Ureter (tissue), 1 donor: ENCODE results near the gene BRD4. TPM values are rescaled to one million over a fixed set of nuclear protein-coding genes. Genes with fewer than 3 reads are reported as not detected.
A peak's percentile ranks its signal among the peaks of the same experiment; 100 is the strongest.
"Not testable (repeated sequence)": the region's sequence is repeated elsewhere in the genome, so short reads cannot be mapped to it uniquely, and the experiment has no call there.

ENCODE experiments used
- DNase-seq: peaks from one replicate; pipeline ENCODE4 v3.0.0-alpha.2; 2020; ENCODE audit warnings: low spot score
- total RNA-seq: library from RNA; stranded (reverse); gene quantifications from one replicate; pipeline ENCODE4 v1.2.4, GENCODE V29; 2023
- donor health status: DM: yes; HTN: yes; CAD: no.

Gene BRD4
- 134 TPM for total RNA-seq

GRCh38 chr19:15332311-15332996 lies at the start of gene BRD4:
Gene BRD4 (minus strand): TSS chr19:15332539. CDS start chr19:15273099, 59,440 bp downstream.
- DNase-seq, result peak; percentile 72

DNA sequence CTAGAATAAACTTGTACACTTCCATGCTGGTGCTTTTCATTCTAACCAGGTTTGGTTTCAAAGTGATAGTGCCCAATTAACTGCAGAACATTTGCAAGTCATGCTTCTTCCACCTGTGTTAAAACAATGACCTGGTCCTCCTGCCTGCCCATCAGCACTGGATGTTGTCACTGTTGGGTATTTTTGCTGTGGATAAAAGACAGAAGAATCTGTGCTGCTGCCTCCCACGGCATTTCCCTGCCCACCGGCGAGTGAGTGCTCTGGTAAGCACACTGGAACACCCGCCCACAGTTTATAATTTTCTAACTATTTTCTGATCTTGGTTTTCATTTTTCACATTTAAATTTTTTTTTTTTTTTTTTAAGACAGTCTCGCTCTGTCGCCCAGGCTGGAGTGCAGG lies 49.5 kb upstream of the BRD4 start:
- DNase-seq, result no peak

DNA sequence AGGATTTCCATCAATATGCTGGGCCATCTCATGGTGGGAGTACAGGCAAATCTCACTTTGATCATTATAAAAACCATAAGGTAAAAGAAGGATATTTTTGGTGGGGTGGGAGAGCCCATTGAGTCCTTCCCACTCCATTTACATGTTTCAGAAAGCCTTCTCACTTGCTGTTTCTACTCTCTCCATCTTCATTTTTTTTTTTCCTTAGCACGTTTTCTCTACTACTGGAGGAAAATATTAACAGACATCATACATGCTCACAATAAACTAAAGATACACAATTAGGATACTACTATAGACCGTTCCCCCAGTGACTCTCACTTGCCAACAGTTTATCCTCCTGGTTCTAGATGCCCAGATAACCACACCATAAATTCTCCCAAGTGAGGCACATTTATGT lies 49.1 kb upstream of the BRD4 start:
- no peak for DNase-seq

DNA sequence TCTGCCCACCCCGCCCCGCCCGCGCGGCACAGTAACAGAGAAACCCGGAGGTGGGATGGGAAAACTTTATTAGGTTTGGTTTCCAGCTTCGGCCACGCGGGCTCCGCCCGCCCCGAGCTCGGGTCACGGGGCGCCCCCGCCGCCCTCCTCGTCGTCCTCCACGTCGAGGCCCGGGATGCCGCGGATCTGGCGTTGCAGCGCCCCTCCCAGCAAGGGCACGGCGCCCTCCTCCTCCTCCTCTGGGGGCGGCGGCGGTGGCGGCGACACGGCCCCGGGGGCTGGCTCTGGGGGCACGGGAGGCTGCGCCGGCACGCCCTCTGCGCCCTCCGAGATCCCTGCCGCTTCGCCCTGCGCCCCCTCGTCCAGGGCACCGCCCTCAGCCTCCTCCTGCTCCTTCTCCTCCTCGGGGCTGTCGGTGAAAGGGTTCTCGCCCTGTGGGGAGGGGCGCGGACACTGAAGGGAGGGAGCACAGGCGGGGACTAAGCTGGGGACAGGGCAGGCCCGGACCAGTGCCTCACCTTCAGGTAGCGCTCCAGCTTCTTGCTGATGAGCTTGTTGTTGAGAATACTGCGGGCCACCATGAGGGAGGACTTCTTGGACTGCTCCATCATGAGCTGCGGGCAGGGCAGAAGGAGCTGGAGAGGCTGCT lies 47.8 kb upstream of the BRD4 start:
- peak; percentile 82 for DNase-seq

- peak; percentile 98 for DNase-seq
Measured at GRCh38 chr19:15379083-15379998, 47.0 kb upstream of the BRD4 start, which contains the start of gene AKAP8. Gene AKAP8 (minus strand): TSS chr19:15379787. CDS start chr19:15379731, 56 bp downstream.

- DNase-seq, result peak; percentile 64
Measured at GRCh38 chr19:15378534-15379082, 46.3 kb upstream of the BRD4 start.

DNA sequence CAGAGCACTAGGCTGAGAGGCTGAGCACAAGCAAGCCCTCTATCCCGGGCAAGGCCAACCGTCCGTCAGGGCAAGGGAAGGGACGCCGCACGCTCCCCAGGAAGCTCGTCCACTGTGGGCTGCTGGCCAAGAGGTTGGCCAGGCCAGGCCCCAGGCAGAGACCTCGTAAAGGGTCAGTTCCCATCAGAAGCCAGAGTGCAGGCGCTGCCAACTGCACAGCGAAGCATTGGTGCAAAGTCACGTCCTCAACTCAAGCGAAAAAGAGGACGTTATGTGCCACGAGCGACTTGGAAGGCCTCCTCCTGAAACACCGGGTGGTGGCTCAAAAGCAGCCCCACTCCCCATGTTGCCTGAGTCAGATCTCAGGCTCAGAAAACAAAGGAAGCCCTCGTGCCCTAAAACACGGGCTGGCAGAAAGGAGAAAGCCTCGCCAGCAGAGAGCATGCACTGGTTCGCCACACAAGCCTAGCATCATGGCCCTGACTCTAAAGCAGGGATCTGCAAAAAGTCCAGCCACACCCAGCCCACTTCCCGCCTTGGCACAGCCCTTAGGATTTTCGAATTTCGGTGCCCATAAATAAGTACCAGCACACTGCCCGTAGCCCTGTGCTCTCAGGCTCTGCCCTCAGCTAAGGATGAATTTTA lies 42.6 kb upstream of the BRD4 start:
- DNase-seq, result no peak

- no peak for DNase-seq
Measured at GRCh38 chr19:15374105-15374651, 41.8 kb upstream of the BRD4 start.

DNA sequence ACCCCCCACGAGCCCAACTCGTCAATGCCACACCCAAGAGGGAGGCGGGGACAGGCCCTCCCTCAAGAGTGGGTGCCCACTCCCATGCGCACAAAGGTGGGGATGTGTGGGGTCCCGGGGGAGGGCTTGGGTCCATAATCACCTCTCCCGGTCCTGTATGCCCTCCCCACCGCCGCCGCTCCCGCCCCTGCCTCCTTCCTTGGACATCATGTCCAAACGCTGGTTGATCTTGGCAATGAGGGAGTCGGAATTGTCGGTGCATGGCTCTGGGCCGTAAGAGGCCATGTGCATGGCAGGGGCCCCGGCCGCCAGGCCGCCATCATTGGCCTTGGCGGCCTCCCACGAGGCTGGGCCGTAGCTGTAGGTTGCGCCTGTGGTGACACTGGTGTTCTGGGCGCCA lies 41.3 kb upstream of the BRD4 start:
- DNase-seq, result no peak

- DNase-seq, result no peak
Measured at GRCh38 chr19:15372891-15373301, 40.6 kb upstream of the BRD4 start.

GRCh38 chr19:15372470-15372869 lies 40.1 kb upstream of the BRD4 start:
- DNase-seq, result no peak

GRCh38 chr19:15371786-15372380 lies 39.5 kb upstream of the BRD4 start:
- no peak for DNase-seq

DNA sequence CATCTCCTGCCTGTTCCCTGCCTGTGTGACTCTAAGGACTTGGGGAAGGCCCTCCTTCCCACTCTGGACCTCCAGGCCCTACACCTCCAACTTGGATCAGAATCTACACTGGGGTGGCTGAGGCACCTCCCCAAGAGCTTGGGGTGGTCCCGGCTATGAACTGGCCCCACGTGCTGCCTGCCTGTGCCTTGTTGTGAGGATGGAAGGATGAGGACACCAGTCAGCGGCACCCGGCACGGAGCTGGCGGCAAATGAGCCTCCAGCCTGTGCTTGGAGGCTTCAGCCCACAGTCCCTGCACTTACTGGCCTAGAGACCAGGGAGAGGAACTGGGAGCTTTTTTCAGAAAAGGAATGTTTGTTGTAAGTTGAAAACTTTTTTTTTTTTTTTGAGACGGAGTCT lies 38.8 kb upstream of the BRD4 start:
- DNase-seq, result no peak

GRCh38 chr19:15369594-15369891 lies 37.2 kb upstream of the BRD4 start:
- no peak for DNase-seq

- no peak for DNase-seq
Measured at GRCh38 chr19:15368798-15369593, 36.7 kb upstream of the BRD4 start.

GRCh38 chr19:15368051-15368632 lies 35.8 kb upstream of the BRD4 start:
- no peak for DNase-seq

GRCh38 chr19:15367439-15367838 lies 35.1 kb upstream of the BRD4 start:
- no peak for DNase-seq

DNA sequence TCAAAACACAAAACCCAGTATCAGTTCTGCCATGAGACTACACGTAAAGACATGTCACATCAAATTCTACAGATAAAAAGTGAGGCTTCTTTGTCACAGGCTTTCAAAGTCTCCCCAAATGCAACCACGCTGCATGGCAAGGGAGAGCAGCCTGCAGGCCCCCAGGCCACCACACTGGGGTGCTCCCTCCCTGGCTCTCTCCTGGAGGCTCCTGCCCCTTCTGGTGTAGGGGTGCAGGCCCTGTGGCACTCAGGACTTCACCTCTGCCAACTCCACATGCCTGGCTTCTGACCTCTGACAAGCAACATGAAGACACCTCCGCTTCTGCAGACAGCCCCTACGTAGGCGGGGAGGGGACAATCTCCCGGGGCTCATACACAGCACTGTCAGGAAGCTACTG lies 32.9 kb upstream of the BRD4 start:
- DNase-seq, result no peak

DNA sequence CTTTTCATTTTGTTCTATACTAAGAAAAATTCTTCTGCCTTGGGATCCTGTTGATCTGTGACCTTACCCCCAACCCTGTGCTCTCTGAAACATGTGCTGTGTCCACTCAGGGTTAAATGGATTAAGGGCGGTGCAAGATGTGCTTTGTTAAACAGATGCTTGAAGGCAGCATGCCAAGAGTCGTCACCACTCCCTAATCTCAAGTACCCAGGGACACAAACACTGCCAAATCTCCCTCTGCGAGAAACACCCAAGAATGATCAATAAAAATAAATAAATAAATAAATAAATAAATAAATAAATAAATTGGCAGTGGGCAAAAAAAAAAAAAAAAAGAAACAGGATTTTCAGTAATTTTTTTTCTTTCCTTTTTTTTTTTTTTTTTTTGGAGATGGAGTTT lies 31.5 kb upstream of the BRD4 start:
- not testable (repeated sequence) for DNase-seq

GRCh38 chr19:15363048-15363447 lies 30.7 kb upstream of the BRD4 start:
- DNase-seq, result not testable (repeated sequence)
